ENCODE results near the gene ERI3. TPM values are rescaled to one million over a fixed set of nuclear protein-coding genes. Genes with fewer than 3 reads are reported as not detected.

The ERI3 gene
- total and polyA plus RNA-seq, 10 of the 15 experiments (the other 5 are each of a cell fraction or from before 2014, with no cell fraction given): 20.6 to 90.4 (median 41.2) TPM

- Histone ChIP-seq H2AFZ (ENCODE audit: control insufficient read depth, low read depth, low read length) (no peak overlapping the region), H3K9me3 (replicated peaks; ENCODE audit: control insufficient read depth, insufficient read depth, low read length) (no peaks in the 10 kb centered on the region), H3K27ac (ENCODE audit: control insufficient read depth, insufficient read depth) (no peak overlapping the region), H3K9ac (ENCODE audit: control insufficient read depth, insufficient read depth, low read length) (no peak overlapping the region), H3K27me3 (replicated peaks in 1 of 2; ENCODE audit: control insufficient read depth in 2 of 2, insufficient read depth in 2 of 2, low read length in 1 of 2) (no peaks in the 10 kb centered on the region), H3K4me2 (ENCODE audit: control insufficient read depth, insufficient read depth) (no peak overlapping the region), H3K4me1 (ENCODE audit: control insufficient read depth, insufficient read depth, low read length) (no peaks in the 10 kb centered on the region), H3K4me3 (no peak overlapping the region), H4K20me1 (ENCODE audit: control insufficient read depth, insufficient read depth) (no peaks in the 10 kb centered on the region; the same call in 1 of the 2 replicates), H3K79me2 (ENCODE audit: control insufficient read depth, insufficient read depth, low read length) (no peaks in the 10 kb centered on the region), H3K36me3 (ENCODE audit: control insufficient read depth in 2 of 2, insufficient read depth in 2 of 2, low read length in 1 of 2) (no peaks in the 10 kb centered on the region)
- FAIRE-seq (no peak), DNase-seq (ENCODE audit: low read depth, low spot score) (no peak), ATAC-seq (no peak)
- ChIA-PET SMC1A (ENCODE audit: uncharacterized antibody, unreplicated experiment) (no interaction called here), RAD21 (ENCODE audit: unreplicated experiment) (no interaction called here), CTCF (interaction anchor here (1.0 kb wide), 1 partner anchor 223 kb away, joined by 3 read pairs; no protein-coding TSS in a partner anchor), POLR2A (interaction anchor here (0.6 kb wide), 1 partner anchor 43 kb away, joined by 3 read pairs; no protein-coding TSS in a partner anchor)
- in situ Hi-C loops (cut with MboI): no loop called here
- TF ChIP-seq ZNF592 (IDR thresholded peaks at IDR 0.05): no peak
- TF ChIP-seq RAD21 (IDR thresholded peaks at IDR 0.05; ENCODE audit: insufficient read depth, low read depth, low read length): no peak
- TF ChIP-seq IRF4 (IDR thresholded peaks at IDR 0.05; ENCODE audit: low read depth, low read length): no peak
- TF ChIP-seq KDM1A (IDR thresholded peaks at IDR 0.05; ENCODE audit: borderline replicate concordance): no peak
- TF ChIP-seq DPF2 (IDR thresholded peaks at IDR 0.05): no peak
- no peak for TF ChIP-seq MYB (IDR thresholded peaks at IDR 0.05; ENCODE audit: borderline replicate concordance, low read depth, low read length)
- intact Hi-C loops (cut with micrococcal nuclease; ENCODE audit: unreplicated experiment): no loop called here
- no TSS peak for BruUV-seq (replicated peaks)
- WGBS (ENCODE audit: insufficient coverage, insufficient replicate concordance, low lambda C conversion rate, missing lambda C conversion rate): 90% methylated on average over 6 of the region's 6 CpGs
Observed at GRCh38 chr1:44270686-44271628, 84.1 kb downstream of the ERI3 start.

Measured in GM12878 (cell line).